ENCODE measurements around the gene WWP2.

DNA sequence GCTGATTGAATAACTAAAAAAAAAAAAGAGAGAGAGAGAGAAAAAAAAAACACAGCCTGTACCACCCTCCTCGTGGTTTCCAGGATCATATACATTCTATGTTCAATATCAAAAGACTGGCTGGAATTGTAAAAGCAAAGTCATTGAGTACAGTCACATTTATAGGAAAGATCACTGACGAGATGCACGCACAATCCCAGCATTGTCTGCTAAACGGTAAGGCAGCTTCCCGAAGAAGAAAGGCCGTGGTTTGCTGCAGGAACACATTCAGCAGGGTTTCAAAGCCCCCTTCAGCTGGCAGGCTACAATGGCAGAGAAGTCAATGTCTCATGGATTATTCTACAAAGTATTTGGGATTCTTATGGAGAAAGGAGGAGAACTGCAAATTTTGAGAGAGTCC is 45.1 kb upstream of the WWP2 start:
- TF ChIP-seq, protein P1, sequence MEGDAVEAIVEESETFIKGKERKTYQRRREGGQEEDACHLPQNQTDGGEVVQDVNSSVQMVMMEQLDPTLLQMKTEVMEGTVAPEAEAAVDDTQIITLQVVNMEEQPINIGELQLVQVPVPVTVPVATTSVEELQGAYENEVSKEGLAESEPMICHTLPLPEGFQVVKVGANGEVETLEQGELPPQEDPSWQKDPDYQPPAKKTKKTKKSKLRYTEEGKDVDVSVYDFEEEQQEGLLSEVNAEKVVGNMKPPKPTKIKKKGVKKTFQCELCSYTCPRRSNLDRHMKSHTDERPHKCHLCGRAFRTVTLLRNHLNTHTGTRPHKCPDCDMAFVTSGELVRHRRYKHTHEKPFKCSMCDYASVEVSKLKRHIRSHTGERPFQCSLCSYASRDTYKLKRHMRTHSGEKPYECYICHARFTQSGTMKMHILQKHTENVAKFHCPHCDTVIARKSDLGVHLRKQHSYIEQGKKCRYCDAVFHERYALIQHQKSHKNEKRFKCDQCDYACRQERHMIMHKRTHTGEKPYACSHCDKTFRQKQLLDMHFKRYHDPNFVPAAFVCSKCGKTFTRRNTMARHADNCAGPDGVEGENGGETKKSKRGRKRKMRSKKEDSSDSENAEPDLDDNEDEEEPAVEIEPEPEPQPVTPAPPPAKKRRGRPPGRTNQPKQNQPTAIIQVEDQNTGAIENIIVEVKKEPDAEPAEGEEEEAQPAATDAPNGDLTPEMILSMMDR (conservative IDR thresholded peaks at IDR 0.05; ENCODE audit: low read length), result no peak
- TF ChIP-seq EZH2phosphoT487 (IDR thresholded peaks at IDR 0.05; ENCODE audit: borderline replicate concordance), result no peak
